Common myeloid progenitor, CD34-positive (primary cell): Measurements from ENCODE around the gene PHLPP1.

Experiments
- CTCF ChIA-PET: fragments of 350-600 bp; sonication (Branson Sonifier 250); formaldehyde crosslinking; loops from one replicate; lab custom pipeline; 2021; ENCODE audit warnings: antibody characterized with exemption; lab: Charles Lee
- POLR2A ChIA-PET: fragments of 350-600 bp; sonication (Branson Sonifier 250); formaldehyde crosslinking; loops from one replicate; lab custom pipeline; 2021; ENCODE audit warnings: antibody characterized with exemption; lab: Charles Lee
- DNase-seq, 3 donors: peaks; one replicate each; pipeline versions ENCODE4 v3.0.0 to v3.0.0-alpha.2; 2013
- H3K27ac ChIP-seq, 2 experiments: 1 replicate in 1 of 2; 2 replicates in 1 of 2; pipeline ENCODE4 v1.7.0; 2013; ENCODE audit warnings: inconsistent platforms in 2 of 2, low read length in 2 of 2, mild to moderate bottlenecking in 2 of 2, low read depth in 1 of 2, moderate library complexity in 1 of 2; ENCODE audit not compliant: severe bottlenecking in 2 of 2, insufficient read depth in 1 of 2, poor library complexity in 1 of 2
- H3K27me3 ChIP-seq, 5 experiments: replicated peaks in 2 of 5; 1 replicate in 3 of 5; 2 replicates in 2 of 5; pipeline versions ENCODE4 v1.6.1 to v1.7.0; 2013; ENCODE audit warnings: low read length in 4 of 5, mild to moderate bottlenecking in 2 of 5, moderate library complexity in 2 of 5, inconsistent platforms in 1 of 5; ENCODE audit not compliant: insufficient read depth in 5 of 5, control insufficient read depth in 4 of 5
- H3K36me3 ChIP-seq, 4 experiments: 1 replicate in 2 of 4; 2 replicates in 2 of 4; pipeline versions ENCODE4 v1.6.1 to v1.7.0; 2013; ENCODE audit warnings: low read length in 3 of 4, control low read depth in 1 of 4, mild to moderate bottlenecking in 1 of 4; ENCODE audit not compliant: control insufficient read depth in 4 of 4, insufficient read depth in 4 of 4
- H3K4me1 ChIP-seq, 4 experiments: 1 replicate in 3 of 4; 2 replicates in 1 of 4; pipeline versions ENCODE4 v1.6.1 to v1.7.1; 2013; ENCODE audit warnings: low read length in 3 of 4, mild to moderate bottlenecking in 3 of 4, control low read depth in 1 of 4, inconsistent platforms in 1 of 4, moderate library complexity in 1 of 4; ENCODE audit not compliant: control insufficient read depth in 4 of 4, insufficient read depth in 4 of 4; ENCODE audit errors: control extremely low read depth in 1 of 4
- H3K4me3 ChIP-seq, 7 experiments: 1 replicate in 4 of 7; 2 replicates in 3 of 7; pipeline versions ENCODE4 v1.5.1 to v1.7.0; 2013; ENCODE audit warnings: mild to moderate bottlenecking in 7 of 7, low read length in 6 of 7, moderate library complexity in 6 of 7, inconsistent platforms in 2 of 7, low read depth in 2 of 7, control low read depth in 1 of 7; ENCODE audit not compliant: insufficient read depth in 4 of 7, control insufficient read depth in 1 of 7; ENCODE audit errors: extremely low read depth in 1 of 7
- H3K9me3 ChIP-seq, 5 experiments: 1 replicate in 4 of 5; 2 replicates in 1 of 5; pipeline versions ENCODE4 v1.6.1 to v1.7.1; 2013; ENCODE audit warnings: low read length in 4 of 5, mild to moderate bottlenecking in 2 of 5, inconsistent platforms in 1 of 5, low read depth in 1 of 5, moderate library complexity in 1 of 5; ENCODE audit not compliant: control insufficient read depth in 4 of 5, insufficient read depth in 2 of 5; ENCODE audit errors: control extremely low read depth in 1 of 5
- WGBS: methylation state at CpG from one replicate; pipeline ENCODE4 v1.1.5; 2013; ENCODE audit not compliant: insufficient coverage; 5-methylcytosine and 5-hydroxymethylcytosine counted together

The PHLPP1 gene

DNA sequence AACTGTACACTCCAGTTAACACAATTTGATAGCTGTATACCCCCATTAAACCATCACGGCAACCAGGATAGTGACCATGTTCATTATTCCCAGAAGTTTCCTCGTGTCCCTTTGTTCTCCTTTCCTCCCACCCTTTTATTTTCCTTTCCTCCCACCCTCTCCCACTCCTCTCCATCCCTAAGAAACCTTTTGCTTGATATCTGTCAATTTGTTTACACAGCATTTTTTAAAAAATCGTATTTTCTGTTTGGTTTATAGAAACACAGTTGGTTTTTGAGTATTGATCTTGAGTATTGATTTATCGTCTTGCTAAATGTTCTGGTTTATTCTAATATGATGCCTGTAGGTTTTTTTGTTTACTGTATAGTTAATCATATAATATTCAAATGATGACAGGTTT lies 119.4 kb downstream of the PHLPP1 start:
- Histone ChIP-seq H3K9me3 (no peaks in the 10 kb centered on the region), H3K4me3 (no peak overlapping the region), H3K27me3 (no peaks in the 10 kb centered on the region), H3K4me1 (peaks cover 0 to 22% (median 14%) of the 10 kb centered on the region in 4 experiments), H3K36me3 (peaks cover 0 to 4% (median 2%) of the 10 kb centered on the region in 4 experiments), H3K27ac (no peak overlapping the region)
- ChIA-PET POLR2A (no interaction called here), CTCF (no interaction called here)
- DNase-seq, result no peak
- WGBS, result 100% methylated on average over 2 of the region's 4 CpGs

DNA sequence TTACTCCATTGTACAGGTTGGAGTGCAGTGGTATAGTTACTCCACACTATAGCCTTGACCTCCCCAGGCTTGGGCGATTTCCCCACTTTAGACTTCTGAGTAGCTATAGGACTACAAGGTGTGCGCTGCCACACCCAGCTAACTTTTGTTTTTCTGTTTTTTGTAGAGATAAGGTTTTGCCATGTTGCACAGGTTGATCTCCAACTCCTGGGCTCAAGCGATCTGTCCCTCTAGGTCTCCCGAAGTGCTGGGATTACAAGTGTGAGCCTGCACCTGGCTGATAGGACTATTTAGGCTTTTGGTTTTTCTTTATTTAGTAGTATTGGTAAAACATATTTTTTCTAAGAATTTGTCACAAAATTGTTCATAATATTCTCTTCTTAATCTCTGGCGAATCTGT lies 121.7 kb downstream of the PHLPP1 start:
- Histone ChIP-seq H3K27ac (no peak overlapping the region), H3K36me3 (no peaks in the 10 kb centered on the region), H3K4me3 (no peak overlapping the region), H3K27me3 (no peaks in the 10 kb centered on the region), H3K4me1 (peaks cover 0 to 16% (median 12%) of the 10 kb centered on the region in 4 experiments), H3K9me3 (no peaks in the 10 kb centered on the region)
- WGBS, result 100% methylated on average over 1 of the region's 5 CpGs
- ChIA-PET CTCF (interaction anchor here (1.3 kb wide), 1 partner anchor 16 kb away, joined by 3 read pairs; no protein-coding TSS in a partner anchor), POLR2A (interaction anchor here (0.7 kb wide), 1 partner anchor 26 kb away, joined by 3 read pairs; no protein-coding TSS in a partner anchor)
- DNase-seq, result no peak

DNA sequence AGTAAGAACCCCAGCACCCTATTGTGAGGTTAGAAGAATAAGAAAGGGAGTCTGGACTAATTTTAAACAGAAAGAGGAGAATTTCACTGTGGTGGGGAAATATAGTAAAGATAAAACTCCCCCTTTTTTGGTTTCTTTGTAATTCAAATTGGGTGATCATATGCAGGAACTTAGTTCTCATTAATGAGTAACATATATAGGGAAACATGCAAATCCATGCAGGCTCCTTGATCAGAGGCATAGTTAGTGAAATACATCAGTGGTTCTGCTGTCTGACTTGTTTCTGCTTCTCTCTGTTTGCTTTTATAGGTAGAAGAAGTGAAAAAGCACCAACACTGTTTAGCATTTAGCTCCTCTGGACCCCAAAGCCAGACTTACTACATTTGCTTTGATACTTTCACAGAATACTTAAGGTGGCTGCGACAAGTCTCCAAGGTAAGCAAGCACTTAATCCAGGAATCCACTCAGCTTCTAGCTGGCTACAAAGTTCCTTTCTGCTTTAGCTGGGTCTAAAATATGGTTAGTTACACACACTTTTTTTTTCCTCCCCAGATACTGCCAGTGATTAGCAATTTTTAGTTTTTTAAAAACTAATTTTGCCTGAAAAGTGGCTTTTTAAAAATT lies 123.2 kb downstream of the PHLPP1 start:
- no peaks in the 10 kb centered on the region for H3K9me3 ChIP-seq
- 100% methylated on average over 1 of the region's 1 CpG for whole genome bisulfite sequencing
- H3K4me1 ChIP-seq, result peaks cover 0 to 10% (median 5%) of the 10 kb centered on the region in 4 experiments
- H3K36me3 ChIP-seq, result no peaks in the 10 kb centered on the region
- H3K27ac ChIP-seq, result no peak overlapping the region
- H3K27me3 ChIP-seq, result no peaks in the 10 kb centered on the region
- POLR2A ChIA-PET, result no interaction called here
- CTCF ChIA-PET, result interaction anchor here (0.7 kb wide), 1 partner anchor 124 kb away, joined by 3 read pairs; no protein-coding TSS in a partner anchor
- no peak overlapping the region for H3K4me3 ChIP-seq
- DNase-seq, result no peak

- WGBS, result no CpG with 5 or more reads among the region's 2 CpGs
- ChIA-PET CTCF (no interaction called here), POLR2A (no interaction called here)
- no peak overlapping the region for H3K4me3 ChIP-seq
- H3K36me3 ChIP-seq, result no peaks in the 10 kb centered on the region
- H3K27me3 ChIP-seq, result no peaks in the 10 kb centered on the region
- no peak overlapping the region for H3K27ac ChIP-seq
- H3K4me1 ChIP-seq, result peaks cover 0 to 10% (median 5%) of the 10 kb centered on the region in 4 experiments
- no peaks in the 10 kb centered on the region for H3K9me3 ChIP-seq
- DNase-seq, result no peak
Observed at GRCh38 chr18:62839874-62840713, 124.8 kb downstream of the PHLPP1 start.

- 86% methylated on average over 1 of the region's 1 CpG for WGBS
- no peak for DNase-seq
- POLR2A ChIA-PET, result no interaction called here
Observed at GRCh38 chr18:62841405-62841804, 126.1 kb downstream of the PHLPP1 start.

DNA sequence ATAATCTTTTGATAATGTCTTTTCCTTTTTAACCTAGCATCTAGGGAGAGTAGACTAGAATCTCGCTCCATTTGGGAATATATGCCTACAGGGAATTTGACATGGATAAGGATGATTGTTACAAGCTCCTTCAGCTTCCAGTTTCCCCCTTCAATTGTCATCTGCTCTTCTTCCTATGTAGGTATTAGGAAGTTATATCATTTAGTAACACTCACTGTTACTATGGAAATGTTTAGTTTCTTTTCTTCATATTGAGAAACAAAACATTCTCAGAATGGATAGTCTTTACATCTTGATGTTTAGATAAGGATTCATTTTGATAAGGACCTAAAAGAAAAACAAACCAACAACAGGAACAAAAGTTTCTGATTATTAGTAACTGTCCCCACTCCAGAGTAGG lies 127.6 kb downstream of the PHLPP1 start:
- Histone ChIP-seq H3K4me3 (no peak overlapping the region), H3K36me3 (no peaks in the 10 kb centered on the region), H3K4me1 (peaks cover 0 to 10% (median 7%) of the 10 kb centered on the region in 4 experiments), H3K27ac (no peak overlapping the region), H3K27me3 (no peaks in the 10 kb centered on the region), H3K9me3 (no peaks in the 10 kb centered on the region)
- no CpG with 5 or more reads among the region's 1 CpG for WGBS
- CTCF ChIA-PET, result interaction anchor here (1.2 kb wide), 1 partner anchor 14 kb away, joined by 4 read pairs; no protein-coding TSS in a partner anchor
- POLR2A ChIA-PET, result no interaction called here
- DNase-seq, result peak in 1 of 3 donors; percentile 23

More at GRCh38 chr18:62841405-62841804, 126.1 kb downstream of the PHLPP1 start:
- no peaks in the 10 kb centered on the region for H3K36me3 ChIP-seq
- peaks cover 0 to 10% (median 7%) of the 10 kb centered on the region in 4 experiments for H3K4me1 ChIP-seq
- no peak overlapping the region for H3K4me3 ChIP-seq
- H3K27ac ChIP-seq, result no peak overlapping the region
- no peaks in the 10 kb centered on the region for H3K27me3 ChIP-seq
- H3K9me3 ChIP-seq, result no peaks in the 10 kb centered on the region
- CTCF ChIA-PET, result no interaction called here
